Measurements from ENCODE around the gene CES1. TPM values are rescaled to one million over a fixed set of nuclear protein-coding genes. Genes with fewer than 3 reads are reported as not detected.
"Not testable (repeated sequence)": the region's sequence is repeated elsewhere in the genome, so short reads cannot be mapped to it uniquely, and the experiment has no call there.

CES1 gene
- total and polyA plus RNA-seq, 2 donors (not counting 1 experiment from before 2014, with no cell fraction given): 15.0 to 41.6 TPM

- Histone ChIP-seq H3K9ac (ENCODE audit: insufficient read depth, low read length) (no peak overlapping the region), H3K4me1 (ENCODE audit: control insufficient read depth, extremely low read depth, insufficient read depth, low read length) (no peaks in the 10 kb centered on the region), H3K9me3 (ENCODE audit: control insufficient read depth, insufficient read depth, low read depth, low read length) (no peaks in the 10 kb centered on the region), H4K20me1 (ENCODE audit: control insufficient read depth, extremely low read depth, insufficient read depth, low read length) (no peaks in the 10 kb centered on the region), H3K27ac (ENCODE audit: insufficient read depth, low read length) (no peak overlapping the region), H3K4me2 (ENCODE audit: extremely low read depth, insufficient read depth, low read length) (no peak overlapping the region), H2AFZ (ENCODE audit: low read length) (no peak overlapping the region), H3K4me3 (replicated peaks in 1 of 4; ENCODE audit: control extremely low read depth in 1 of 4, insufficient read depth in 1 of 4, low read depth in 3 of 4, low read length in 4 of 4) (no peak overlapping the region), H3K27me3 (ENCODE audit: control insufficient read depth, insufficient read depth, low read length) (no peaks in the 10 kb centered on the region), H3K79me2 (ENCODE audit: control insufficient read depth, insufficient read depth, low read length) (no peaks in the 10 kb centered on the region), H3K36me3 (ENCODE audit: control insufficient read depth, insufficient read depth, low read length) (no peaks in the 10 kb centered on the region)
- DNase-seq (ENCODE audit: low read depth in 2 of 2): no peak
- TF ChIP-seq CTCF (conservative IDR thresholded peaks at IDR 0.05 in 1 of 2, IDR thresholded peaks at IDR 0.05 in 1 of 2; ENCODE audit: low read depth in 1 of 2, low read length in 2 of 2): no peak
- no peak for TF ChIP-seq EZH2 (IDR thresholded peaks at IDR 0.05; ENCODE audit: low read length, missing control alignments)
Observed at GRCh38 chr16:55839115-55839514, 6.2 kb upstream of the CES1 start.

GRCh38 chr16:55836158-55836611, 3.3 kb upstream of the CES1 start:
- Histone ChIP-seq H3K27me3 (ENCODE audit: control insufficient read depth, insufficient read depth, low read length) (peaks cover 4% of the 10 kb centered on the region), H3K4me1 (ENCODE audit: control insufficient read depth, extremely low read depth, insufficient read depth, low read length) (no peaks in the 10 kb centered on the region), H3K27ac (ENCODE audit: insufficient read depth, low read length) (no peak overlapping the region), H3K9me3 (ENCODE audit: control insufficient read depth, insufficient read depth, low read depth, low read length) (no peaks in the 10 kb centered on the region), H3K9ac (ENCODE audit: insufficient read depth, low read length) (no peak overlapping the region), H3K4me3 (replicated peaks in 1 of 4; ENCODE audit: control extremely low read depth in 1 of 4, insufficient read depth in 1 of 4, low read depth in 3 of 4, low read length in 4 of 4) (no peak overlapping the region), H3K36me3 (ENCODE audit: control insufficient read depth, insufficient read depth, low read length) (no peaks in the 10 kb centered on the region), H4K20me1 (ENCODE audit: control insufficient read depth, extremely low read depth, insufficient read depth, low read length) (no peaks in the 10 kb centered on the region), H3K4me2 (ENCODE audit: extremely low read depth, insufficient read depth, low read length) (no peak overlapping the region), H2AFZ (ENCODE audit: low read length) (no peak overlapping the region), H3K79me2 (ENCODE audit: control insufficient read depth, insufficient read depth, low read length) (no peaks in the 10 kb centered on the region)
- TF ChIP-seq CTCF (conservative IDR thresholded peaks at IDR 0.05 in 1 of 2, IDR thresholded peaks at IDR 0.05 in 1 of 2; ENCODE audit: low read depth in 1 of 2, low read length in 2 of 2) (no peak), EZH2 (IDR thresholded peaks at IDR 0.05; ENCODE audit: low read length, missing control alignments) (no peak)
- peak in 1 of 2 donors; percentile 4 for DNase-seq (ENCODE audit: low read depth in 2 of 2)

- Histone ChIP-seq H3K27ac (ENCODE audit: insufficient read depth, low read length) (no peak overlapping the region), H3K4me3 (replicated peaks in 1 of 4; ENCODE audit: control extremely low read depth in 1 of 4, insufficient read depth in 1 of 4, low read depth in 3 of 4, low read length in 4 of 4) (no peak overlapping the region), H4K20me1 (ENCODE audit: control insufficient read depth, extremely low read depth, insufficient read depth, low read length) (no peaks in the 10 kb centered on the region), H2AFZ (ENCODE audit: low read length) (no peak overlapping the region), H3K4me2 (ENCODE audit: extremely low read depth, insufficient read depth, low read length) (no peak overlapping the region), H3K9ac (ENCODE audit: insufficient read depth, low read length) (no peak overlapping the region), H3K27me3 (ENCODE audit: control insufficient read depth, insufficient read depth, low read length) (peaks cover 4% of the 10 kb centered on the region), H3K79me2 (ENCODE audit: control insufficient read depth, insufficient read depth, low read length) (no peaks in the 10 kb centered on the region), H3K36me3 (ENCODE audit: control insufficient read depth, insufficient read depth, low read length) (no peaks in the 10 kb centered on the region), H3K4me1 (ENCODE audit: control insufficient read depth, extremely low read depth, insufficient read depth, low read length) (no peaks in the 10 kb centered on the region), H3K9me3 (ENCODE audit: control insufficient read depth, insufficient read depth, low read depth, low read length) (no peaks in the 10 kb centered on the region)
- no peak for TF ChIP-seq CTCF (conservative IDR thresholded peaks at IDR 0.05 in 1 of 2, IDR thresholded peaks at IDR 0.05 in 1 of 2; ENCODE audit: low read depth in 1 of 2, low read length in 2 of 2)
- TF ChIP-seq EZH2 (IDR thresholded peaks at IDR 0.05; ENCODE audit: low read length, missing control alignments): no peak
- peak in 1 of 2 donors; percentile 9 for DNase-seq (ENCODE audit: low read depth in 2 of 2)
Observed at GRCh38 chr16:55835581-55835980, 2.7 kb upstream of the CES1 start.

- not testable (repeated sequence) for H3K4me2 ChIP-seq (ENCODE audit: extremely low read depth, insufficient read depth, low read length); H3K27me3 ChIP-seq (ENCODE audit: control insufficient read depth, insufficient read depth, low read length); H3K9me3 ChIP-seq (ENCODE audit: control insufficient read depth, insufficient read depth, low read depth, low read length); H3K9ac ChIP-seq (ENCODE audit: insufficient read depth, low read length); H3K36me3 ChIP-seq (ENCODE audit: control insufficient read depth, insufficient read depth, low read length); DNase-seq (ENCODE audit: low read depth in 2 of 2); H2AFZ ChIP-seq (ENCODE audit: low read length); H3K79me2 ChIP-seq (ENCODE audit: control insufficient read depth, insufficient read depth, low read length); H3K4me1 ChIP-seq (ENCODE audit: control insufficient read depth, extremely low read depth, insufficient read depth, low read length); H4K20me1 ChIP-seq (ENCODE audit: control insufficient read depth, extremely low read depth, insufficient read depth, low read length); H3K4me3 ChIP-seq (replicated peaks in 1 of 4; ENCODE audit: control extremely low read depth in 1 of 4, insufficient read depth in 1 of 4, low read depth in 3 of 4, low read length in 4 of 4); H3K27ac ChIP-seq (ENCODE audit: insufficient read depth, low read length)
Observed at GRCh38 chr16:55835173-55835572, 2.3 kb upstream of the CES1 start.

All from fibroblast of lung (primary cell).